ENCODE measurements around the gene KIFC1. TPM values are rescaled to one million over a fixed set of nuclear protein-coding genes. Genes with fewer than 3 reads are reported as not detected.
"Not testable (repeated sequence)": the region's sequence is repeated elsewhere in the genome, so short reads cannot be mapped to it uniquely, and the experiment has no call there.

KIFC1 gene, protein sequence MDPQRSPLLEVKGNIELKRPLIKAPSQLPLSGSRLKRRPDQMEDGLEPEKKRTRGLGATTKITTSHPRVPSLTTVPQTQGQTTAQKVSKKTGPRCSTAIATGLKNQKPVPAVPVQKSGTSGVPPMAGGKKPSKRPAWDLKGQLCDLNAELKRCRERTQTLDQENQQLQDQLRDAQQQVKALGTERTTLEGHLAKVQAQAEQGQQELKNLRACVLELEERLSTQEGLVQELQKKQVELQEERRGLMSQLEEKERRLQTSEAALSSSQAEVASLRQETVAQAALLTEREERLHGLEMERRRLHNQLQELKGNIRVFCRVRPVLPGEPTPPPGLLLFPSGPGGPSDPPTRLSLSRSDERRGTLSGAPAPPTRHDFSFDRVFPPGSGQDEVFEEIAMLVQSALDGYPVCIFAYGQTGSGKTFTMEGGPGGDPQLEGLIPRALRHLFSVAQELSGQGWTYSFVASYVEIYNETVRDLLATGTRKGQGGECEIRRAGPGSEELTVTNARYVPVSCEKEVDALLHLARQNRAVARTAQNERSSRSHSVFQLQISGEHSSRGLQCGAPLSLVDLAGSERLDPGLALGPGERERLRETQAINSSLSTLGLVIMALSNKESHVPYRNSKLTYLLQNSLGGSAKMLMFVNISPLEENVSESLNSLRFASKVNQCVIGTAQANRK
- 36.6 and 45.5 TPM in 2 replicates for total RNA-seq (2014; rRNA removed; shearing (Covaris generic); ENCODE audit: low replicate concordance)

GRCh38 chr6:33391278-33391921 lies at the start of gene KIFC1:
TSS of gene KIFC1 (plus strand) at chr6:33391823. CDS start at chr6:33391986, 163 bp downstream.
- H3K9me3 ChIP-seq: no peaks in the 10 kb centered on the region
- peak; percentile 97 for DNase-seq
- H3K36me3 ChIP-seq: peaks cover 8% of the 10 kb centered on the region
- H3K27me3 ChIP-seq: no peaks in the 10 kb centered on the region
- peak within 1 kb of the TSS; percentile 86 for H3K4me3 ChIP-seq

GRCh38 chr6:33343606-33343952 lies 48.0 kb upstream of the KIFC1 start:
- not testable (repeated sequence) for DNase-seq

GRCh38 chr6:33343953-33344611 lies 47.5 kb upstream of the KIFC1 start:
- Histone ChIP-seq H3K4me3 (no peak overlapping the region), H3K27me3 (no peaks in the 10 kb centered on the region), H3K36me3 (no peaks in the 10 kb centered on the region), H3K9me3 (no peaks in the 10 kb centered on the region)
- no peak for DNase-seq

More at GRCh38 chr6:33343606-33343952, 48.0 kb upstream of the KIFC1 start:
- not testable (repeated sequence) for H3K36me3 ChIP-seq, H3K4me3 ChIP-seq, H3K27me3 ChIP-seq, H3K9me3 ChIP-seq

DNA sequence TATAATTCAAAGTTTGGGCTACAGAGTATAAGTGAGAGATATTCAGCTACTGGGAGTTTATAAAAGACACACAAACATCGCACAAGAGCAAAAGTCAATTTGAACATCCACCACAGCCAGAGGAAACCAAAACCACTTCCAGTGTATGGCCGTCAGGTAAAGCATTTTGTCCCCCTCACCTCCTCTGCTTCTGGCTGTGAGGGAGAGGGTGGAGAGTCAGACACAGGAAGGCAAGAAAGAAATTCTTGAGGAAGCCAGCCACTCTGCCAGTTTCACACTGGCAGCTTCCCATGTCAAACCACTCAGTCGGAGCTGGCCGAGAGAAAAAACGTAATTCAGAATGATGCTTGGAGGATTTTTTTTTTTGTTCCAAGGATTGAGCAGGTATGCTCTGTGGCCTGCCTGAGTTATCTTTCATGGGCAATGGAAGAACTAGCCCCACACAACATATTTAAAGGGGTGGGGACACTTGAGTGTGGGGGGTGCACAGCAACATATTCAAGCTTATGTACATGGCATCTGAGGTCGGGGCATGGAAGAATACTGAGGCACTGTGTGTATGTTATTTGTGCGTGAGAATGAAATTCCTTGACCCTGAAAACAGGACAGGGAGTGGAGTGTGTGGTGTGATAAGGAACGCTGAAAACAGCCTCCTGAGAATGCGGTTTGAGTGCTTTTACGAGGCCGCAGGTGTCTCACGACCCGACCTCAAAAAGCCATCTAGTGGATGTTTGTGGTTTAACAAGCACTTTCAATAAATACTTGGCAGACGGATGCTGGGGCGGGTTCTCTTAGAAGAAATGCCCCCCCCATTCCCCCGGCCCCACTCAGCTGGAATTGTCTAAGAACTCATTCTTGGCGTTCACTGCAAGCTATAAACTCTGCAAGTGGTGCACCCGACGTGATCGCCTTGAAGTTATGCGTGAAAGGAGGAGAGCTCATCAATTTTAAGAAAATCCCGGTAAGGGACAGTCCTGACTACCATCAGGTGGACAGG lies 46.6 kb upstream of the KIFC1 start:
- H3K4me3 ChIP-seq: no peak overlapping the region
- H3K27me3 ChIP-seq: no peaks in the 10 kb centered on the region
- DNase-seq: peak; percentile 44

GRCh38 chr6:33346972-33347371 lies 44.7 kb upstream of the KIFC1 start:
- not testable (repeated sequence) for H3K36me3 ChIP-seq, H3K27me3 ChIP-seq, H3K4me3 ChIP-seq, H3K9me3 ChIP-seq
- DNase-seq: peak; percentile 3

More for the DNA sequence above, 46.6 kb upstream of the KIFC1 start:
- no peaks in the 10 kb centered on the region for H3K36me3 ChIP-seq
- H3K9me3 ChIP-seq: no peaks in the 10 kb centered on the region

GRCh38 chr6:33347816-33348215 lies 43.8 kb upstream of the KIFC1 start:
- no peaks in the 10 kb centered on the region for H3K9me3 ChIP-seq
- no peaks in the 10 kb centered on the region for H3K36me3 ChIP-seq
- no peak overlapping the region for H3K4me3 ChIP-seq
- no peak for DNase-seq
- no peaks in the 10 kb centered on the region for H3K27me3 ChIP-seq

GRCh38 chr6:33355860-33356259 lies 35.8 kb upstream of the KIFC1 start:
- not testable (repeated sequence) for H3K4me3 ChIP-seq, DNase-seq, H3K27me3 ChIP-seq, H3K36me3 ChIP-seq, H3K9me3 ChIP-seq

DNA sequence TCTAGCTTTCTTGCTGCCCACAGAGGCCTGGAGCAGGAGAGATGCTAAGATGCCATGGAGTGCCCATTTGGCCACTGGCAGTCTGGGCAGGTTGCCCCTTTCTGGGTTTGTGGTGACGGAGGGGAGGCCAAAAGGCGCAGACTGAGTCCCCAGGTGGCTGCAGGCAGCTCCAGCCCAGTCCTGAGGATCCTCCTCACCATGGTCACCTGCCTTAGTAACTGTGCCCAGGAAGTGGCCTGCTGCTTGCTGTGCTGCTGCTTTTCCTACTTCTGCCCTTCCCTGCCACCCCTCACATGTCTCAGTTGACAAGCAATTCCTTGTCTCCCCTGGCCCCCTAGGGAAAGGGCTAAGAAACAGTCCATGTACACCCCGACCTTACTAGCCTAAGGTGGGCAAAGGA lies 35.3 kb upstream of the KIFC1 start:
- Histone ChIP-seq H3K4me3 (no peak overlapping the region), H3K27me3 (no peaks in the 10 kb centered on the region; the same call in 1 of the 2 replicates), H3K9me3 (no peaks in the 10 kb centered on the region), H3K36me3 (no peaks in the 10 kb centered on the region)
- no peak for DNase-seq

GRCh38 chr6:33357160-33357871 lies 34.3 kb upstream of the KIFC1 start:
- DNase-seq, H3K9me3 ChIP-seq, H3K27me3 ChIP-seq, H3K4me3 ChIP-seq, H3K36me3 ChIP-seq: not testable (repeated sequence)

- DNase-seq: no peak
These were observed 32.3 kb upstream of the KIFC1 start for GRCh38 chr6:33359331-33359730.

DNA sequence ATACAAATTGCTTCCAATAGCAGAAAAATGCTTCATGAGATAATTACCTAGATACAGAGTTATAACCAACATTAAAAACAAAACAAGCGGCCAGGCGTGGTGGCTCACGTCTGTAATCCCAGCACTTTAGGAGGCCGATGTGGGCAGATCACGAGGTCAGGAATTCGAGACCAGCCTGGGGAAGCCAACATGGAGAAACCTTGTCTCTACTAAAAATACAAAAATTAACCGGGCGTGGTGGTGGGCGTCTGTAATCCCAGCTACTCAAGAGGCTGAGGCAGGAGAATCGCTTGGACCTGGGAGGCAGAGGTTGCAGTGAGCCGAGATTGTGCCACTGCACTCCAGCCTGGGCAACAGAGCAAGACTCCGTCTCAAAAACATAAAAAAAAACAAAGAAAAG lies 28.1 kb upstream of the KIFC1 start:
- not testable (repeated sequence) for DNase-seq, H3K9me3 ChIP-seq, H3K4me3 ChIP-seq, H3K36me3 ChIP-seq, H3K27me3 ChIP-seq

More at GRCh38 chr6:33359331-33359730, 32.3 kb upstream of the KIFC1 start:
- no peaks in the 10 kb centered on the region for H3K36me3 ChIP-seq
- no peak overlapping the region for H3K4me3 ChIP-seq
- H3K9me3 ChIP-seq: no peaks in the 10 kb centered on the region
- H3K27me3 ChIP-seq: no peaks in the 10 kb centered on the region; the same call in 1 of the 2 replicates

GRCh38 chr6:33364475-33365205 lies 27.0 kb upstream of the KIFC1 start:
- not testable (repeated sequence) for H3K27me3 ChIP-seq, H3K4me3 ChIP-seq, H3K36me3 ChIP-seq, H3K9me3 ChIP-seq
- peak; percentile 59 for DNase-seq

- H3K4me3 ChIP-seq: not testable (repeated sequence)
These were observed 26.2 kb upstream of the KIFC1 start for GRCh38 chr6:33365206-33365971.

DNA sequence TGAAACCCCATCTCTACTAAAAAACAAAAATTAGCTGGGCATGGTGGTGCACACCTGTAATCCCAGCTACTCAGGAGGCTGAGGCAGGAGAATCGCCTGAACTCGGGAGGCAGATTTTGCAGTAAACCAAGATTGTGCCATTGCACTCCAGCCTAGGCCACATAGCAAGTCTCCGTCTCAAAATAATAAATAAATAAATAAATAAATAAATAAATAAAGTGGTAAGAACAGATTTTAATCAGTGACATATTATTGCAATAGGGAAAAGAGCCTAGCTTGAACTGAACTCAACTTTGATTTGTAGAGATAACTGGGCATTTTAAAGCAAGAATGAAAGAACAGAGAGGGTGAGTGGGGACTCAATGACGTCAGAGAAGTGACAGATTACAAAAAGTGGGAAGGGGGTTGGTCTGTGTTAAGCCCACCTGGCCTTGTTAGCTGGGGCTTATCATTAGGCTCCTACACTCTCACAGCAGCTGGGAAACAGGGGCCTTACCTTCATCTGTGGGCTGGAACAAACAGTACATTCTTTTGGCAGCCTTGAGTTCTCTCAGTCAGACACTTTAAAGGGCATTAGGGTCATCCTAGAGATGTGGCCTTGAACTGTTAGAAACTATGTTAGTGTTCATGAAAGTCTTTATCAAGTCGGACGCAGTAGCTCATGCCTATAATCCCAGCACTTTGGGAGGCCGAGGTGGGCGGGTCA lies 24.5 kb upstream of the KIFC1 start:
- Histone ChIP-seq H3K36me3 (no peaks in the 10 kb centered on the region), H3K9me3 (no peaks in the 10 kb centered on the region)
- DNase-seq: no peak

More at GRCh38 chr6:33365206-33365971, 26.2 kb upstream of the KIFC1 start:
- not testable (repeated sequence) for H3K36me3 ChIP-seq, DNase-seq, H3K27me3 ChIP-seq, H3K9me3 ChIP-seq

More for the DNA sequence above, 24.5 kb upstream of the KIFC1 start:
- Histone ChIP-seq H3K4me3 (no peak overlapping the region), H3K27me3 (no peaks in the 10 kb centered on the region)

Data from MG63 (cell line).